Activated naive CD4-positive, alpha-beta T cell treated with anti-CD3 and anti-CD28 coated beads for 36 hours (primary cell): Measurements from ENCODE around the gene SHC3. TPM values are rescaled to one million over a fixed set of nuclear protein-coding genes. Genes with fewer than 3 reads are reported as not detected.
A peak's percentile ranks its signal among the peaks of the same experiment; 100 is the strongest.

Experiments used
- CTCF ChIA-PET: fragments of 350-600 bp; sonication (Branson Sonifier 250); formaldehyde crosslinking; loops from one replicate; lab custom pipeline; 2021; ENCODE audit warnings: antibody characterized with exemption; lab: Charles Lee
- DNase-seq: peaks from one replicate; pipeline ENCODE4 v3.0.0-alpha.2; 2020
- H3K27ac Mint-ChIP-seq: one replicate; pipeline ENCODE4 v1.8.0; 2021; ENCODE audit warnings: mild to moderate bottlenecking, mixed read lengths
- H3K27me3 Mint-ChIP-seq: one replicate; pipeline ENCODE4 v1.8.0; 2021; ENCODE audit warnings: low read depth, mixed read lengths
- H3K36me3 Mint-ChIP-seq: one replicate; pipeline ENCODE4 v1.8.0; 2021; ENCODE audit warnings: low read depth, mixed read lengths
- H3K4me1 Mint-ChIP-seq: one replicate; pipeline ENCODE4 v1.8.0; 2021; ENCODE audit warnings: low read depth, mixed read lengths
- H3K4me3 Mint-ChIP-seq: one replicate; pipeline ENCODE4 v1.8.0; 2021; ENCODE audit warnings: mild to moderate bottlenecking, moderate library complexity, mixed read lengths
- H3K9me3 Mint-ChIP-seq: one replicate; pipeline ENCODE4 v1.8.0; 2021; ENCODE audit warnings: mixed read lengths
- intact Hi-C: fragments of 100-400 bp; cut with micrococcal nuclease; formaldehyde crosslinking; loops from one replicate; pipeline ENCODE4 v1.15.1; 2023
- total RNA-seq, 2 experiments: library from RNA; stranded (reverse); gene quantifications; one replicate each; pipeline ENCODE4 v1.2.3, GENCODE V29; 2021

Gene SHC3, protein sequence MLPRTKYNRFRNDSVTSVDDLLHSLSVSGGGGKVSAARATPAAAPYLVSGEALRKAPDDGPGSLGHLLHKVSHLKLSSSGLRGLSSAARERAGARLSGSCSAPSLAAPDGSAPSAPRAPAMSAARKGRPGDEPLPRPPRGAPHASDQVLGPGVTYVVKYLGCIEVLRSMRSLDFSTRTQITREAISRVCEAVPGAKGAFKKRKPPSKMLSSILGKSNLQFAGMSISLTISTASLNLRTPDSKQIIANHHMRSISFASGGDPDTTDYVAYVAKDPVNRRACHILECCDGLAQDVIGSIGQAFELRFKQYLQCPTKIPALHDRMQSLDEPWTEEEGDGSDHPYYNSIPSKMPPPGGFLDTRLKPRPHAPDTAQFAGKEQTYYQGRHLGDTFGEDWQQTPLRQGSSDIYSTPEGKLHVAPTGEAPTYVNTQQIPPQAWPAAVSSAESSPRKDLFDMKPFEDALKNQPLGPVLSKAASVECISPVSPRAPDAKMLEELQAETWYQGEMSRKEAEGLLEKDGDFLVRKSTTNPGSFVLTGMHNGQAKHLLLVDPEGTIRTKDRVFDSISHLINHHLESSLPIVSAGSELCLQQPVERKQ
- total RNA-seq = not detected

DNA sequence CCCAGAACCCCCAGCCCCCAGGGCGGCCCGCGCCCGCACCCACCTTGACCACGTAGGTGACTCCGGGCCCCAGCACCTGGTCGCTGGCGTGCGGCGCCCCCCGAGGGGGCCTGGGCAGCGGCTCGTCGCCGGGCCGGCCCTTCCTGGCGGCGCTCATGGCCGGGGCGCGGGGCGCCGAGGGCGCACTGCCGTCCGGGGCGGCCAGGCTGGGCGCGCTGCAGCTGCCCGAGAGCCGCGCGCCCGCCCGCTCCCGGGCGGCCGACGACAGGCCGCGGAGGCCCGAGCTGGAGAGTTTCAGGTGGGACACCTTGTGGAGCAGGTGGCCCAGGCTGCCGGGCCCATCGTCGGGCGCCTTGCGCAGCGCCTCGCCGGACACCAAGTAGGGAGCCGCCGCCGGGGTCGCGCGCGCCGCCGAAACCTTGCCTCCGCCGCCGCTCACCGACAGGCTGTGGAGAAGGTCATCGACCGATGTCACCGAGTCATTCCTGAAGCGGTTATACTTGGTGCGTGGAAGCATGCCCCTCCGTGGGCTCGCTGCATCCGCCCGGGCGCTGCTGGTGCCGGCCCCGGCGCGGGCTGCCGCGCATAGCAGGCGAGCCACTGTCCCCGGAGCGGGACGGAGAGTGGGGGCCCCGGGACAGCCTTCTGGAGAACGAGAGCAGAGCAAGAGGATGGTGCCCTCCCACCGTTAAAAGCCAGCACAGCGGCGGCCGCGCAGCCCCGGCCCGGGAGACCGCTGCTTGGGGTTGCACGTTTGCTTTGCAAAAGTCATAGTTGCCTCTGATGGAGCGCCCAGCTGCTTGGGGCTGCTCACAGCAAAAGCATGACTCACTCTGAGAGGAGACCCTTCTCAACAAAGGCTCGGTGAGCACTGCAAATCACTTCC is at the start of gene SHC3:
Gene SHC3, minus strand, starts transcription at position 875 of the 886 bp plus-strand sequence. Its CDS starts 358 bp downstream, at position 517.
- Mint-ChIP-seq H3K9me3 (no peaks in the 10 kb centered on the region), H3K36me3 (no peaks in the 10 kb centered on the region), H3K4me1 (peaks cover 23% of the 10 kb centered on the region), H3K4me3 (peak within 1 kb of the TSS; percentile 50), H3K27me3 (peaks cover 56% of the 10 kb centered on the region), H3K27ac (no peak within 1 kb of the TSS)
- intact Hi-C loops = no loop called here
- DNase-seq = peak; percentile 21
- CTCF ChIA-PET = no interaction called here

DNA sequence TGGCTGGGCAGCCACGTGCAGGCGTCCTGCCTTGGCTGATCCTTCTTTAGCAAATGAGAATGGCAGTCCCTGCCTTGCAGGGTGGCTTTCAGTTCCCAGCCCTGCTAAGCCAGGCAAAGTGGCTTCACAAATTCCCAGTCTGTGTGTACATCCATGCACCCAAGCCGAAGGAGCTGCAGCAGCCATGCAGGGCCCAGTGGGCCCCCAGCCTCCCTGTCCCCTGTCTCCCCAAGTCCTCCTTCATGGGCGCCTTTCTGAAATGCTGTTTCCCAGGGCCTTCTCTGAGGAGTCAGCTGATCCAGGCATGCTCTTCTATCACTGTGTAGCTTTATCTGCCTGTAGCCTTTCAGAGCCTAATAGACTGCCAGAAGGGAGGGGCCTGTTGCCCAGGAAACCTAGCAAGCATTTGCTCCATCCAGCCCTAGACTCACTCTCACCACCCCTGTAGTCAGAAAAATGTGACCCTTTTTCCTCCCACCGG is 47.4 kb upstream of the SHC3 start:
- intact Hi-C loops = no loop called here
- Mint-ChIP-seq H3K4me3 (no peak overlapping the region), H3K27ac (no peak overlapping the region), H3K27me3 (peaks cover 11% of the 10 kb centered on the region), H3K4me1 (no peaks in the 10 kb centered on the region), H3K9me3 (no peaks in the 10 kb centered on the region), H3K36me3 (no peaks in the 10 kb centered on the region)
- CTCF ChIA-PET = no interaction called here
- no peak for DNase-seq

DNA sequence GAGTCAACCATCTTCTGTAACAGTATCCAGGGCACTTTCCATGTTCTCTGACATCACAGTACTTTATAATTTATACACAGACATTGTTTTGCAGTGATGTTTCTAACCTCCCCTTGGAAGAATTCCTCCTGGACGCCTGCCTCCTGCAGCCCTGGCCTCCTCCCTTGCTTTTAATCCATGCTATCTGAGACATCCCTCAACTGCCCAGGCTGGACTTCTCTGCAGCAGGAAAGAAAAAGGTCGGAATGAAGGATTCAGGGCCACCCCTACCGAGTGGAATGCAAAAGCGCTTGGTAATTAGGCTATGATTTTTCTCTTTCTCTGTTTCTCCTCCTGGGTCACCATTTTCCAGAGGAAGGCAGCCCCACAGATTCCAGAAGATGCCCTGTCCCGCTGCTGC is 47.0 kb upstream of the SHC3 start:
- Mint-ChIP-seq H3K9me3 (no peaks in the 10 kb centered on the region), H3K4me1 (no peaks in the 10 kb centered on the region), H3K4me3 (no peak overlapping the region), H3K36me3 (no peaks in the 10 kb centered on the region), H3K27ac (no peak overlapping the region), H3K27me3 (peaks cover 11% of the 10 kb centered on the region)
- intact Hi-C loops = no loop called here
- no peak for DNase-seq
- CTCF ChIA-PET = no interaction called here

DNA sequence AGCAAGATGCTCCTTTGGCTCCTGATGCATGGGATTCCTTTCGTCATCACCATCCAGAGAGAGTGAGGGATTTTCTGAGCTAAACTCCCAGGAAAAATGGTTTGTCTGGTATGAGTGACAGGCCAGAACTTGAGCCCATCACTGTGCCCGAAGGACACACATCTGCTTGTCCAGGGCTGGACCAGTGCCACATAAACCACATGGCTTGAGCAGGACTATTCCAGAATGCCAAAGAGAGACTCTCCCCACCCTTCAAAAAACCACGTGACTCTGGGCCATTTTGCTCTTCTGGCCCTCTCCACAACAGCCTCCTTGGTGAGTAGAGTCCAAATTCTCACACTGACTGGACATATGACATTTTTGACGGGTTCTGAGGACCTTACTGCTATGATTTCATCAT is 46.4 kb upstream of the SHC3 start:
- Mint-ChIP-seq H3K9me3 (no peaks in the 10 kb centered on the region), H3K27me3 (peaks cover 11% of the 10 kb centered on the region), H3K4me1 (no peaks in the 10 kb centered on the region), H3K36me3 (no peaks in the 10 kb centered on the region), H3K27ac (no peak overlapping the region), H3K4me3 (no peak overlapping the region)
- intact Hi-C loops = no loop called here
- DNase-seq = no peak
- CTCF ChIA-PET = interaction anchor here (1.0 kb wide), 1 partner anchor 54 kb away, joined by 4 read pairs; no protein-coding TSS in a partner anchor

DNA sequence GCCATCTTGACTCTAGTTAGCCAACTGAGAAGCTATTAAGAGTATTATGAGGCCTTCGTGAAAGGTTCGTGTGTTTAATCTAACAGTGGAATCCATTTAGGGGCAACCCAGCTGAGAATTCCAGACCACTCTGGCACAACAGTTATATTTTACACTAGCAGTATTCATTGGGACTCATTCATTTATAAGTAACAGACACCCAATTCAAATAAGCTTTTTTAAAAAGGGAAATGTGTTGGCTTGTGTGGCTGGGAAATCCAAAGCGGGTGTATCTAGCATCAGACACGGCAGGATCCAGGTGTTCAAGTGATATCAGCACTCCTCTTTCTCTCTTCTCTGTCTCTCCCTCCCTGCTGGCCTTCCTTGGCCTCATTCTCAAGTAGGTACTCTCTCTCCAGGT is 46.0 kb upstream of the SHC3 start:
- intact Hi-C loops = no loop called here
- Mint-ChIP-seq H3K27me3 (peaks cover 11% of the 10 kb centered on the region), H3K9me3 (no peaks in the 10 kb centered on the region), H3K4me1 (no peaks in the 10 kb centered on the region), H3K27ac (no peak overlapping the region), H3K4me3 (no peak overlapping the region), H3K36me3 (no peaks in the 10 kb centered on the region)
- DNase-seq = no peak
- CTCF ChIA-PET = interaction anchor here (1.0 kb wide), 1 partner anchor 54 kb away, joined by 4 read pairs; no protein-coding TSS in a partner anchor

- Mint-ChIP-seq H3K27ac (no peak overlapping the region), H3K4me1 (no peaks in the 10 kb centered on the region), H3K9me3 (no peaks in the 10 kb centered on the region), H3K27me3 (peaks cover 11% of the 10 kb centered on the region), H3K36me3 (no peaks in the 10 kb centered on the region), H3K4me3 (no peak overlapping the region)
- CTCF ChIA-PET = interaction anchor here (0.7 to 0.8 kb wide), 2 partner anchors 55 to 457 kb away, joined by 3 read pairs; no protein-coding TSS in a partner anchor
- DNase-seq = no peak
- intact Hi-C loops = no loop called here
These were observed 44.9 kb upstream of the SHC3 start for GRCh38 chr9:89223396-89223977.

GRCh38 chr9:89219637-89220036 is 41.0 kb upstream of the SHC3 start:
- intact Hi-C loops = no loop called here
- no peaks in the 10 kb centered on the region for H3K9me3 Mint-ChIP-seq
- no peak for DNase-seq
- CTCF ChIA-PET = no interaction called here
- no peaks in the 10 kb centered on the region for H3K36me3 Mint-ChIP-seq
- no peak overlapping the region for H3K4me3 Mint-ChIP-seq
- H3K27me3 Mint-ChIP-seq = no peaks in the 10 kb centered on the region
- H3K4me1 Mint-ChIP-seq = no peaks in the 10 kb centered on the region
- no peak overlapping the region for H3K27ac Mint-ChIP-seq

- Mint-ChIP-seq H3K4me1 (no peaks in the 10 kb centered on the region), H3K36me3 (no peaks in the 10 kb centered on the region), H3K4me3 (no peak overlapping the region), H3K27me3 (no peaks in the 10 kb centered on the region), H3K9me3 (no peaks in the 10 kb centered on the region), H3K27ac (no peak overlapping the region)
- CTCF ChIA-PET = no interaction called here
- DNase-seq = no peak
- intact Hi-C loops = no loop called here
These were observed 39.7 kb upstream of the SHC3 start for GRCh38 chr9:89218040-89218928.

GRCh38 chr9:89215342-89215741 is 36.7 kb upstream of the SHC3 start:
- no peaks in the 10 kb centered on the region for H3K9me3 Mint-ChIP-seq
- no peak overlapping the region for H3K27ac Mint-ChIP-seq
- no peaks in the 10 kb centered on the region for H3K27me3 Mint-ChIP-seq
- intact Hi-C loops = no loop called here
- DNase-seq = no peak
- CTCF ChIA-PET = no interaction called here
- no peaks in the 10 kb centered on the region for H3K36me3 Mint-ChIP-seq
- no peaks in the 10 kb centered on the region for H3K4me1 Mint-ChIP-seq
- H3K4me3 Mint-ChIP-seq = no peak overlapping the region

DNA sequence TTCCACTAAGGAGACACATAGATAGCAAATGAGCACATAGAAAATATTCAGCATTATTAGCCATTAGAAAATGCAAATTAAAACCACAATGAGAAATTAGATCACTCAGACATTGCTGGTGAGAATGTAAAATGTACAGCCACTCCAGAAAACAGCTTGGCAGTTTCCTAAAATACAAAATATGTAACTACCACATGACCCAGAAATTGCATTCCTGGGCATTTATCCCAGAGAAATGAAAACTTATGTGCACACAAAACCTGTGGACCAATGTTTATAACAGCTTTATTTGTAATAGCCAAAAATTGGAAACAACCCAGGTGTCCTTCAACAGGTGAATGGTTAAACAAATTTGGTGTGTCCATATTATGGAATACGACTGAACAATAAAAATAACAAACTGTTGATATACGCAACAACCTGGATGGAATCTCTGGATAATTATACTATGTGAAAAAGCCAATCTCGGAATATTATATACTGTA is 34.8 kb upstream of the SHC3 start:
- H3K4me3 Mint-ChIP-seq = no peak overlapping the region
- no peak overlapping the region for H3K27ac Mint-ChIP-seq
- H3K36me3 Mint-ChIP-seq = no peaks in the 10 kb centered on the region
- intact Hi-C loops = no loop called here
- DNase-seq = no peak
- H3K4me1 Mint-ChIP-seq = no peaks in the 10 kb centered on the region
- H3K9me3 Mint-ChIP-seq = no peaks in the 10 kb centered on the region
- H3K27me3 Mint-ChIP-seq = no peaks in the 10 kb centered on the region
- CTCF ChIA-PET = no interaction called here

DNA sequence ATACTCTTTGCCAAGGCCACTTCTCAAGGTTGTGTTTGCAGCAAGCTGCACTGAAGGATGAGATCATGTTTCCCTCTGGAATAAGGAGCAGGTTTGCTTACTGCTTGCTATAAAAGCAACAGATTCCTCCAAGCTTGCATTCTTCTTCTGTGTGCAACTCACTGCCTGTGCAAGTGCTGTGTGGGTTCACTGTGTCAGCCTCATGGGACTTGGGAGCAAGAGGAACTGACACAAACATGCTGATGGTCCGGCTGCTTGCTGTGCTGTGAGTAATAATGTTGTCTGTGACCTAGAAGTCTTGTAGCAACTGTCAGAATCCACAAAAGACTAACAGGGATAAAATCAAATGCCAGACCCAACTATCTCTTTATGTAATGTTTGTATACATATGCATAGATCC is 33.6 kb upstream of the SHC3 start:
- DNase-seq = no peak
- CTCF ChIA-PET = no interaction called here
- no peaks in the 10 kb centered on the region for H3K27me3 Mint-ChIP-seq
- H3K4me3 Mint-ChIP-seq = no peak overlapping the region
- no peaks in the 10 kb centered on the region for H3K9me3 Mint-ChIP-seq
- no peak overlapping the region for H3K27ac Mint-ChIP-seq
- no peaks in the 10 kb centered on the region for H3K36me3 Mint-ChIP-seq
- no peaks in the 10 kb centered on the region for H3K4me1 Mint-ChIP-seq
- intact Hi-C loops = no loop called here
